ACHN (cell line): ENCODE data around the gene MCM3AP.

Experiments used
- DNase-seq: peaks from one replicate; pipeline ENCODE4 v3.0.0-alpha.2; 2015
- in situ Hi-C: cut with HindIII; loops from 2 replicates; pipeline ENCODE4 v1.10.0; 2017; ENCODE audit warnings: low sequenced_read_pairs, low pct_ligation_motif_present, low pct_unique_long_range_greater_than_20kb

Gene MCM3AP

GRCh38 chr21:46285761-46286647, 593 bp upstream of the MCM3AP start, which contains the start of gene YBEY:
Gene YBEY, plus strand, starts transcription at chr21:46286342. Its CDS starts 572 bp downstream, at chr21:46286914.
- in situ Hi-C loops = no loop called here
- peak; percentile 90 for DNase-seq

- in situ Hi-C loops = no loop called here
- no peak for DNase-seq
Measured at GRCh38 chr21:46284733-46285132, 678 bp downstream of the MCM3AP start.

- no peak for DNase-seq
- in situ Hi-C loops = no loop called here
Measured at GRCh38 chr21:46284077-46284644, 1.2 kb downstream of the MCM3AP start.

- in situ Hi-C loops = no loop called here
- no peak for DNase-seq
Measured at GRCh38 chr21:46274797-46275390, 10.5 kb downstream of the MCM3AP start.

GRCh38 chr21:46273341-46273740, 12.1 kb downstream of the MCM3AP start:
- no peak for DNase-seq
- in situ Hi-C loops = no loop called here

- DNase-seq = peak; percentile 95
- in situ Hi-C loops = no loop called here
Measured at GRCh38 chr21:46269466-46269865, 15.9 kb downstream of the MCM3AP start.

- DNase-seq = no peak
- in situ Hi-C loops = no loop called here
Measured at GRCh38 chr21:46268371-46268770, 17.0 kb downstream of the MCM3AP start.

GRCh38 chr21:46266946-46267345, 18.5 kb downstream of the MCM3AP start:
- no peak for DNase-seq
- in situ Hi-C loops = no loop called here

- DNase-seq = no peak
- in situ Hi-C loops = no loop called here
Measured at GRCh38 chr21:46265736-46266525, 19.5 kb downstream of the MCM3AP start.

GRCh38 chr21:46264690-46265144, 20.7 kb downstream of the MCM3AP start:
- in situ Hi-C loops = no loop called here
- DNase-seq = no peak

- in situ Hi-C loops = no loop called here
- DNase-seq = no peak
Measured at GRCh38 chr21:46264046-46264689, 21.2 kb downstream of the MCM3AP start.

- in situ Hi-C loops = no loop called here
Measured at GRCh38 chr21:46256501-46256994, 28.9 kb downstream of the MCM3AP start.

GRCh38 chr21:46255758-46256337, 29.6 kb downstream of the MCM3AP start:
- in situ Hi-C loops = no loop called here
- DNase-seq = no peak

More at GRCh38 chr21:46256501-46256994, 28.9 kb downstream of the MCM3AP start:
- DNase-seq = no peak

GRCh38 chr21:46255166-46255565, 30.2 kb downstream of the MCM3AP start:
- no peak for DNase-seq
- in situ Hi-C loops = no loop called here

- in situ Hi-C loops = no loop called here
- no peak for DNase-seq
Measured at GRCh38 chr21:46254208-46254975, 31.0 kb downstream of the MCM3AP start.

- in situ Hi-C loops = no loop called here
- no peak for DNase-seq
Measured at GRCh38 chr21:46253610-46254124, 31.7 kb downstream of the MCM3AP start.

GRCh38 chr21:46252840-46253239, 32.6 kb downstream of the MCM3AP start:
- DNase-seq = no peak
- in situ Hi-C loops = no loop called here
